Activated naive CD4-positive, alpha-beta T cell treated with anti-CD3 and anti-CD28 coated beads, Interleukin-2, amount 10 ng/mL, durations not matched to agents 5 hours and 36 hours (primary cell): ENCODE results near the gene SLC25A21. TPM values are rescaled to one million over a fixed set of nuclear protein-coding genes. Genes with fewer than 3 reads are reported as not detected.

Experiments used
- microRNA-seq: library from miRNA; unstranded; fragments of <30 nt; microRNA quantifications from one replicate; pipeline ENCODE4 v1.2.0, GENCODE V29; 2022; ENCODE audit warnings: borderline microRNAs expressed, borderline replicate concordance
- total RNA-seq, 2 experiments: library from RNA; stranded (reverse); gene quantifications; one replicate each; pipeline ENCODE4 v1.2.3, GENCODE V29; 2021

Gene SLC25A21
- total RNA-seq = not detected

DNA sequence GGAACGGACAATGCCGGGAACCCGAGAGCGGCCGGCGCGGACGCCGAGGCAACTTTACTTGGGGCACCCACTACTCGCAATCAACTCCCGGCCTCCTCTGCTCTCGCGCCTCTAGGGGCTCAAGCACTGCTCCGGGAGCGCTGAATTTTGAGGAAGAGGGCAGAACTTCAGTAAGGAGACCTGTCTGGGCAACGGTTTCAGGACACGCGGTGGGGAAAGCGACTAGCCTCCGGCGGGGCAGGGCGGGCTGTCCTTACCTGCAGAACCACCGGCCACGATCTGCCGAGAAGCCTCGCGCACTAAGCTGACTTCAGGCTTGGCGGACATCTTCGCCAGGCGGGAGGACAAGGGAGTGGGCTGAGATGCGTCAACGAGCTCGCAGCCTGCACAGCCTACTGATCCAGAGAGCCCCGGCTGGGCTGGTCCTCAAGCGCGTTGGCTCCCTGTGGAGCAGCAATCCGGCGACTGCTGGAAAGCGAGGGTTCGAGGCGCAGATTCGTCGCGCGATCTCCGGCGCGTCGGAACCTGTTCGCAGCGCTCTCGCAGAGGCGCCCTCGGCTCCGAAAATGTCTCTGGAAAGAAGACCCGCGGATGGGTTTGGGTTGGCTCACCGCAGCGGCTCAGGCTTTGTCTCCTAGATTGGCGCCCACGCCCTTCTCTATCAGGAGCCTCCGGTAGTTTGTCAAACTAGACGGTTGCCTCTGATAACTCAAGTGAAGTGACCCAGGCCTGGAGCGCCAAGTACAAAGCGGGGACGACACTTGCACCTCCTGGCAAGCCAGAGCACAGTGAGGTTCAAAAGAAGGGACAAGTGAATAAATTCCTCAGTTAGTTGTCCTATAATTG, at the start of gene SLC25A21:
Gene SLC25A21, minus strand, starts transcription at position 583 of the 846 bp plus-strand sequence.

DNA sequence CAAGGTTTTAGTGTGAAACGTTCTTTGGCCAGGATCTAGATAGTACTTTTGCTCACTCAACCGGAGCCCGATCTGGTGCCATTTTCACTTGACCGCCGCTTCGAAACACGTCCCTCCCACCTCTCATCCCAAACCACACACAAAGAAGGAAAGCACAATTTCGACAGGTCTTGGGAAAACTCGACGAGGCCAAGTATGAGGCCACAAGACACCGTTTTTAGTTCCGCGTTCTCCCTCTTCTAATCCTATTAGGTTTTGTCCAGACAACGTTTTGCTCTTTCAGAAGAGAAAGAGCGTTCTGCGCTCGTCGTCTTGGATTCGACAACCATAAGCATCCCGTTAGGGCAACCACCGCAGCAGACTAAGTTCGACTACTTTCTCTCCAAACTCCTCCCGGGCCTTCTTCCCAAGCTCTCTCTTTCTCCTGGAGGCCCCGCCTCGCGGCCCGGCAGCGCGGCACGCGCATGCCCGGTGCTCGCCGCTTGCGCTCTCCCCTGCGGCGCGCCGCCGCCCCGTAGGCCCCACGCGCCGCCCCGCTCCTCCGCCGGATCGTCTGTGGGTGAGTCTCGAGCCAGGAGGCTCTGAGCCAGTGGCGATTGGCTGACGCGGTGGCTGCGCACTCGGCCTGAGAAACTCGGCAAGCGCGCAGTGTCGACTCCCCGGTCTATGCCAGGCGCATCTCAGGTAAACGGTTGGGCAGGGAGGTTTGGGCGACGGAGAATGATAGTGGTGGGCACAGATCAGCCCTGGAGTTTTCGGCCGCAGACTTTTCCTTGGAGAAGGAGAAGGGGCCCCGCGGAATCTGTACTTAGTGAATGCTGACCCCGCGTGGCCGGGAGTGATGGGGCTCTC, 25.2 kb upstream of the SLC25A21 start, which contains the start of gene MIPOL1:
Gene MIPOL1, plus strand, starts transcription at position 517 of the 852 bp plus-strand sequence. CDS start 49,952 bp downstream, outside the sequence.

GRCh38 chr14:36661506-36662257, 510.7 kb downstream of the SLC25A21 start, which contains the start of gene PAX9:
Gene PAX9, plus strand, starts transcription at chr14:36661860. Its CDS starts 230 bp downstream, at chr14:36662090.

Small RNA genes within 50 kb of the gene (microRNA-seq; reads per million reads assigned to microRNA genes)
- not detected for gene MIR4503

Other genes starting within 250 kb of the SLC25A21 start
- gene MIPOL1, start 25.3 kb upstream of the SLC25A21 start, total RNA-seq = not detected